K562 (cell line): ENCODE measurements around the gene RHOA. TPM values are rescaled to one million over a fixed set of nuclear protein-coding genes. Genes with fewer than 3 reads are reported as not detected.

Experiments
- DIDO1 ChIP-seq: fragments of 450-650 bp; IDR thresholded peaks from 2 replicates; pipeline ENCODE4 v1.6.1; 2016; ENCODE audit warnings: low read depth, missing biosample characterization, missing genetic modification characterization
- E4F1 ChIP-seq: fragments of 250-450 bp; sonication (Bioruptor Pico); IDR thresholded peaks from 2 replicates; pipeline ENCODE4 v1.5.0; 2021; ENCODE audit warnings: mild to moderate bottlenecking, borderline replicate concordance
- ELK3 ChIP-seq: fragments of 450-650 bp; formaldehyde crosslinking; IDR thresholded peaks from 2 replicates; pipeline ENCODE4 v1.4.0; 2020; ENCODE audit warnings: mild to moderate bottlenecking
- GABPA ChIP-seq: fragments of 200-800 bp; sonication (Bioruptor generic); conservative IDR thresholded peaks from 2 replicates; pipeline ENCODE4 v1.6.1; 2016; ENCODE audit warnings: low read depth, missing genetic modification characterization, missing compliant biosample characterization
- GMEB1 ChIP-seq: fragments of 250-450 bp; sonication (Bioruptor Pico); IDR thresholded peaks from 2 replicates; pipeline ENCODE4 v1.4.0; 2020; ENCODE audit warnings: mild to moderate bottlenecking
- HINFP ChIP-seq: fragments of 450-650 bp; conservative IDR thresholded peaks from 2 replicates; pipeline ENCODE4 v1.6.1; 2016; ENCODE audit warnings: missing genetic modification characterization, low read depth, mild to moderate bottlenecking, control low read depth, missing compliant biosample characterization
- KDM1A ChIP-seq, 2 experiments: fragments of 450-650 bp; IDR thresholded peaks; 2 replicates each; pipeline ENCODE4 v1.6.1; 2016; ENCODE audit warnings: mild to moderate bottlenecking in 2 of 2
- NELFE ChIP-seq: IDR thresholded peaks from 2 replicates; pipeline ENCODE4 v1.6.1; 2011; ENCODE audit warnings: mild to moderate bottlenecking; ENCODE audit not compliant: insufficient read depth, insufficient read length
- NR3C1 ChIP-seq: sonication (generic); formaldehyde crosslinking; IDR thresholded peaks from 2 replicates; pipeline ENCODE4 v1.8.1; 2022; ENCODE audit warnings: missing genetic modification reagents
- SMAD3 ChIP-seq: fragments of 450-650 bp; formaldehyde crosslinking; conservative IDR thresholded peaks from 2 replicates; pipeline ENCODE4 v1.4.0; 2020; ENCODE audit warnings: mild to moderate bottlenecking
- SRSF7 ChIP-seq: fragments of 200-400 bp; formaldehyde crosslinking; optimal IDR thresholded peaks from 2 replicates; pipeline ENCODE3; 2017; ENCODE audit warnings: mild to moderate bottlenecking, low read depth, low read length
- TAL1 ChIP-seq: fragments of 450-650 bp; IDR thresholded peaks from 2 replicates; pipeline ENCODE4 v1.6.1; 2016; ENCODE audit warnings: mild to moderate bottlenecking
- TRIM24 ChIP-seq, 2 experiments: fragments of 450-650 bp; IDR thresholded peaks; 2 replicates each; pipeline ENCODE4 v1.6.1; 2016
- ZFPM2 ChIP-seq: fragments of 250-450 bp; sonication (Bioruptor Pico); IDR thresholded peaks from 2 replicates; pipeline ENCODE4 v1.5.1; 2022; ENCODE audit warnings: mild to moderate bottlenecking
- ZNF592 ChIP-seq: fragments of 450-650 bp; IDR thresholded peaks from 2 replicates; pipeline ENCODE4 v1.6.1; 2017; ENCODE audit warnings: antibody characterized with exemption, mild to moderate bottlenecking
- polyA plus RNA-seq, 8 experiments: library from polyadenylated mRNA; depleted of rRNA in 4 of 8; stranded (reverse) in 5 of 8; unstranded in 3 of 8; fragments of >200 nt; fragmentation: Nextera tagmentation in 2 of 8; fragmentation: Illumina TruSeq in 1 of 8; extraction: Ambion mirVana in 2 of 8; extraction: Trizol in 1 of 8; gene quantifications; 2 replicates each; pipeline versions ENCODE4 v1.2.1 to v1.2.3, GENCODE V29; 2011 to 2014; ENCODE audit warnings: inconsistent platforms in 1 of 8, missing spikeins in 1 of 8
- total RNA-seq, 7 experiments: library from RNA; depleted of rRNA in 6 of 7; stranded (reverse); fragments of >200 nt in 6 of 7; fragmentation: Illumina TruSeq in 2 of 7; extraction: Trizol in 2 of 7; gene quantifications; 2 replicates each; pipeline versions ENCODE4 v1.2.1 to v1.2.3, GENCODE V29; 2011 to 2021; ENCODE audit warnings: low replicate concordance in 1 of 7

Gene RHOA
- total and polyA plus RNA-seq, 9 of the 15 experiments (the other 6 are each of a cell fraction or from before 2014, with no cell fraction given): 136 to 540 (median 236) TPM

- TF ChIP-seq ZNF592 (no peak), SRSF7 (no peak), HINFP (tag) (no peak), ZFPM2 (CRISPR knock-in tag) (no peak), GABPA (tag) (peak; percentile 16; the same call in 1 of the 2 replicates), DIDO1 (tag) (no peak), KDM1A (IDR thresholded peaks at IDR 0.05) (no peak), SMAD3 (CRISPR knock-in tag) (no peak), E4F1 (CRISPR knock-in tag) (no peak), TAL1 (no peak), ELK3 (CRISPR knock-in tag) (no peak), NR3C1 (CRISPR knock-in tag) (no peak), TRIM24 (IDR thresholded peaks at IDR 0.05) (no peak), GMEB1 (CRISPR knock-in tag) (peak; percentile 82), NELFE (peak; percentile 42)
Measured at GRCh38 chr3:49411968-49412631, at the start of gene RHOA, which contains the start of gene TCTA (continued).
